GM19193 (cell line): Measurements from ENCODE around the gene HK1.

ENCODE experiments used
- POLR2A ChIP-seq: IDR thresholded peaks from 4 replicates; pipeline ENCODE4 v1.6.1; 2011; ENCODE audit not compliant: insufficient read depth, insufficient read length; ENCODE audit errors: extremely low read depth

Gene HK1

DNA sequence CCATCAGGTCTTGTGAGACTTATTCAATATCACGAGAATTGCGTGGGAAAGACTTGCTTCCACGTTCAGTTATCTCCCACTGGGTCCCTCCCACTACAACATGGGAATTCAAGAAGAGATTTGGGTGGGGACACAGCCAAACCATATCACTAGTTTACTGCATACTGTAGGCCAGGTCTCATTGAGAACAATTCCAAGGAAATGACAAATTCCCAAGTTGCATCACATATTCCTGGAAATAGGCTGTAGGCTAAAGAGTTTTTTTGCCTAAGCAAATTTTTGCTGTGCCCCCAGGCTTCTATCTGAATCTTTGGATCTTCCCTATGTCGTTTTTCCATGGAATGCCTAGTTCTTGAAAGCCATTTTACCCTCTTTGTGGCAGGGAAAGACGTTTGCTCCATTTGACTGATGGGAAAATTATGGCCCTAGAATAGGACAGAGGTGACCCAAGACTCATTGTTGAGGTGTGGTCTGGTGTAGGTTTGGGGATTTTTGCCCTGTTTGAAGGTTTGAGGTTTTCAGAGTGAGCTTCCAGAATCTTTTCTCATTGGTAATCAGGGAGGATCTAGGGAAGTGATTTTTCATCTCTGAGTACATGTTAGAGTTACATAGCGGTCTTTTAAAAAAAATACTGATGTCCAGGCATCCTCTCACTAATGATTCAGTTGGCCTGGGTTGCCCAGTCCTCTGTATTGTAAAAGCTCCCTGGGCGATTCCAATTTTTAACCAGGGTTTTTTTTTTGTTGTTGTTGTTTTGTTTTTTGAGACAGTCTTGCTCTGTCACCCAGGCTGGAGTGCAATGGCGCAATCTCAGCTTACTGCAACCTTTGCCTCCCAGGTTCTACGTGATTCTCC lies 94.1 kb downstream of the HK1 start:
- no peak for TF ChIP-seq POLR2A

DNA sequence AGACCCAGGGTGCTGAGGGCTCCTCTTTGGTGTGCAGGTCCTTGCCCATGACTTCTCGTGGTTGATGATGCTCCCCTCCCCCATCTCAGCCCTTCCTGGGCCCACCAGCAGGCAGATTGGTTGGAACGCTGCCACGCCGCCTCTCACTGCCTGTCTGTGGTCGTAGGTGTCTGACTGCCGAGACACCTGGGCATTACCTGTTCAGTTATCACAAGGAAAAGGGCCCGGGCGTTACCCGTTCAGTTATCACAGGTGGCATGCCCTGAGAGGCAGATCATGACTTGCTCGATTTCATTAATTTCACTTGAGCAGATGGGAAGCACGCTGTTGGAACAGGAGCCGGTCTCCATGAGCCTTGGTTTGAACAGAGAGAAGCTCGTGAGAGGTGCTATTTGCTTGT lies 95.9 kb downstream of the HK1 start:
- no peak for TF ChIP-seq POLR2A

DNA sequence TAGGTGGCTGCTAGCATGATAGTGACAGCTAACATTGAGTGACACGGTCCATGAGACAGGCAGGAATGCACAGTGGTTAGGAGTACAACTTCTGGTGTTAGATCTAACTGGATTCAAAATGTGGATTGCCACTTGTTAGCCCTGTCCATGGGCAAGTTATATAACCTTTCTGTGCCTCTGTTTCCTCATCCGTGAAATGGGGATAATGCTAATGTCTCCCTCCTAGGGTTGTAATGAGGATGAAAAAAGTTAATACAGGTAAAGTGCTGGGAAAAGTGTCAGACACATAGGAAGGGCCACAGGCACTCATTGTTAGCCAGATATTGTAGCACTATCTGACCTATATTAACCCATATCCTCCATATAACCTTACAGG lies 96.6 kb downstream of the HK1 start:
- TF ChIP-seq POLR2A: no peak

DNA sequence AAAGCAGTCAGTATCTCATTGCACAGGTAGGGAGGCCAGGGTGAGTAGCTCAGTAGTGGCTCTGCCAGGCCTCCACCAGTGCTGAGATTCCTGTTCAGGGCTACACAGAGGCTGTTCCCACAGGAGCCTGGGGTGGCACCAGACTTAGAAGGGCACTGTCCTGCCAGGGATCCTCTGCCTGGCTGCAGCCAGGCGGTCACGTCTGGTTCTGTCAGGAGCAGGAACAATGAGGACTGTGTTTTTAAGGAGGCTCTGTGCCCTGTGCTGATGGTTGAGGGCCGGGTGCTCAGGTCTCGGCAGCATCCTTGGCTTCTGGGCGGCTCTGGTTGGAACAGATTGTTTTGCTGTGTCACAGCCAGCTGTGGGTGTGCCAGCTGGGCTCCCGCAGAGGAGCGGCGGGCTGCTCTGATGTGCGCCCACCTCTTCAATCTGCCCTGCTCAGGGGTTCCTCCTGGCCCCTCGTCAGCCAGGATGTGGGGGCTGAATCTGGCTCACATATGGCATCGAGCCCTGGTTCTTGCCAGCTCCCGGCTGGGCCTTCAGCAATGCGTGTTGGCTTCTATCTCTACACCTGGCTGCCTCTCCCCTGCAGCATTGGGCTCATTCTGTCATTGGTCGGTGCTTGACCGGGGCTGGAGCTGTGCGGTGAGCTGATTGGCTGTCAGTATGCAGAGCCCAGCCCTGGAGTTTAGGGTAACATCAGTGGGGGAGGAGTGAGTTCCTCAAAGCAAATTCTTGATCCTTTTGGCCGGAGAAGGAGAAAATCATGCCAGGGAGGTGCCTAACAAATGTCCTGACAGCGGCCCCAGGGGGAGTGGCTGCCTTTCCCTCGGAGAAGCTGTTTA lies 97.2 kb downstream of the HK1 start:
- no peak for TF ChIP-seq POLR2A

DNA sequence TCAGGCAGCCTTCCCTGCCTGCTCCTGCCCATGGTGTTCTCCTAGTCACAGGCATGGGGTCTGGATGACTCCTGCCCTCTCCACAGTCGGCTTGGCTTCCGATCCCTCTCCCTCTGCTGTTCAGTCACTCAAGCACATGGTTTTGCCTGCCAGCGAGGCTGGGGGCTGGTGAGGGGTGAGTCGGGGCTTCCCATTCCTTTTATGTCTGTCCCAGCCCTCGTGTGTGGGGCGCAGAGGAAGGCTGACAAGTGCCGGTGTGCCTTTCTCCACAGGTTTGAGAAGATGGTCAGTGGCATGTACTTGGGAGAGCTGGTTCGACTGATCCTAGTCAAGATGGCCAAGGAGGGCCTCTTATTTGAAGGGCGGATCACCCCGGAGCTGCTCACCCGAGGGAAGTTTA lies 98.4 kb downstream of the HK1 start:
- TF ChIP-seq POLR2A: no peak

DNA sequence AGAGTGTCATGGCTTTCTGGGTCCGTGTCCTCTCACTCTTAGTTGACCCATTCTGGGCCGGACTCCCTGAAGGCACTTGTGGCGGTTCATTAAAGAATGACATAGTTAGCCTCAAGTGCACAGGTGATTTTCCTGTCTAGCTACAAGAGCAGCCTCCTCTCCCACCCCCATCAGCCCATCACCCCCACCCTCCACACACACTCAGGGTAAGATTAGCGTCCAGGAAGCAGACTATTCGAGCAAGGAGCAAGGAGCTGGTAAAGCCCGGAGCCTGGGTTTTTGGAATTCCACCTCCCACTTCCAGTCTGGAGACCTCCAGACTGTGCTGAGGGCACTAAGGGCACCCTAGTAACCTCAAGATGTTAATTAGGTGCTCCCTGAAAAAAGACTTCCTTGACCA lies 98.9 kb downstream of the HK1 start:
- TF ChIP-seq POLR2A: no peak

DNA sequence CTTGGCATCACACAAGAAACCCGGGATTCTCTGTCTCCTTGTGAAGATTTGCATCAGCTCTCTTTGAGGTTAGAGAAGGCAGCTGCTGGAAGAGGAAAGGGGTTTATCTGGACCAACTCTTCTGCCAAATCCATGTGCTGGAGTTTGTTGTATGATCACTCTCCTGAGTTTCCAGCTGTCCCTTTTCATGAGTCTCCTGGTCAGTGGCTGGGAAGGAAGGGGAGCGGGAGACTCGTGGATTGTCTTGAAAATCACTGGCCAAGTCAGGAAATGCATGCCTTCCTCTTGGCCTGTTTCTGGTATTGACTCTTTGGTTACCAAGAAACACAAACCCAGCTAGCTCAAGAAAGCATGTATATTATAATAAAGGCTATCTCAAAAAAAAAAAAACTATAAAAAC lies 99.6 kb downstream of the HK1 start:
- no peak for TF ChIP-seq POLR2A

DNA sequence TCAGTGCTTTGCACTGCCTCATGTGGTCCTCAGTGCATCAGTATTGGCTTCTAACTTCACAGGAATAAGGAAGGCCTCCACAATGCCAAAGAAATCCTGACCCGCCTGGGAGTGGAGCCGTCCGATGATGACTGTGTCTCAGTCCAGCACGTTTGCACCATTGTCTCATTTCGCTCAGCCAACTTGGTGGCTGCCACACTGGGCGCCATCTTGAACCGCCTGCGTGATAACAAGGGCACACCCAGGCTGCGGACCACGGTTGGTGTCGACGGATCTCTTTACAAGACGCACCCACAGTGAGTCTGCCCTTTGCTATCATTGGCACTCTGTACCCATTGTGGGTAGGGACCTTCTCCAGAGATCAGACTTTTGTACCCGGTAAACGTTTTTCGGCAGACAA lies 101.5 kb downstream of the HK1 start:
- TF ChIP-seq POLR2A: no peak

DNA sequence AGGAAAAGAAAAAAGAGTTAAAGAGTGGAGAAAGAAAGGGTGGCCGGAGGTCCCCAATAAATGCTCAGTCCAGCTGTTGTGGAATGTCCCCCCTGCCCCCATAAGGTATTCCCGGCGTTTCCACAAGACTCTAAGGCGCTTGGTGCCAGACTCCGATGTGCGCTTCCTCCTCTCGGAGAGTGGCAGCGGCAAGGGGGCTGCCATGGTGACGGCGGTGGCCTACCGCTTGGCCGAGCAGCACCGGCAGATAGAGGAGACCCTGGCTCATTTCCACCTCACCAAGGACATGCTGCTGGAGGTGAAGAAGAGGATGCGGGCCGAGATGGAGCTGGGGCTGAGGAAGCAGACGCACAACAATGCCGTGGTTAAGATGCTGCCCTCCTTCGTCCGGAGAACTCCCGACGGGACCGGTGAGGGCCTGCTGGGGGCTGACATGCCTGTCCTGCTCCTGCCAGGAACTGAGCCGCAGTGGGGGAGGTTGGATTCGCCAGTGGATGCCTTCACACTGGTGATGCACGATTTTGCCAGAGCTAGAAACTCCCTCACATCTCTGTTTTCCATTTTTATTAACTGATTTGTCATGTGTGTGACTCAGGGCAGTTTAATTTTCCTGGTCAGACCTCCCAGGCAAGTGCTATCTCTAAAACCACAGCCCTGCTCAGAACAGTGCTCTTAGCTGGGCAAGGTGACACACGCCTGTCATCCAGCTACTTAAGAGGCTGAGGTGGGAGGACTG lies 104.3 kb downstream of the HK1 start:
- TF ChIP-seq POLR2A: no peak

DNA sequence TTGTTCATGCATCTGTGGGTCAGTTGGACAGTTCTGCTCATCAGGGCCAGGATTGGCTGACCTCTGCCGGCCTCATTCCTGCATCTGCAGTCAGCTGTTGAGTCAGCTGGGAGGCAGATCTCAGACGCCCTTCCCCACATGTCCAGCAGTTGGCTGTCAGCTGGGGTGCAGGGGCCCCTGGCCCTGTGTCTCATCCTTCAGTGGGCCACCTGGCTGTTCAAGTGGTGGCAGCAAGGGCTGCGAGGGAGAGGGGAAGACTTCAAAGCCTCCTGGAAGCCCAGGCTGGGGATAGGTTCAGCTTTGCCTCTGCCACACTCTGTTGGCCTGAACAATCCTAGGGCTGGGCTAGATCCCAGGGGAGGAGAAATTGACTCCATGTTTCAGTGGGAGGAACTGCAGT lies 105.3 kb downstream of the HK1 start:
- no peak for TF ChIP-seq POLR2A

DNA sequence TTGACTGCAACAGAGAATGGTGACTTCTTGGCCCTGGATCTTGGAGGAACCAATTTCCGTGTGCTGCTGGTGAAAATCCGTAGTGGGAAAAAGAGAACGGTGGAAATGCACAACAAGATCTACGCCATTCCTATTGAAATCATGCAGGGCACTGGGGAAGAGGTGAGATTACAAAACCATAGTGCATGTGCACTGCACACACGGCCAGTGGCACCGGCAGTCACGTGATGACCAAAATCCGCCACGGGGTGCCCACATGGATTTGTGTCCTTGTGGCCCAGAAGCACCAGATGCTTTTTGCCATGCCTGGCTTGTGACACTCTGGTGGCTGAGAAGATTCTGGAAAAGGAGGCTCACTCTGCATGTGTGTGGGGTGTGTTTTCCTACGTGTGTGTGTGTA lies 106.0 kb downstream of the HK1 start:
- TF ChIP-seq POLR2A: no peak

DNA sequence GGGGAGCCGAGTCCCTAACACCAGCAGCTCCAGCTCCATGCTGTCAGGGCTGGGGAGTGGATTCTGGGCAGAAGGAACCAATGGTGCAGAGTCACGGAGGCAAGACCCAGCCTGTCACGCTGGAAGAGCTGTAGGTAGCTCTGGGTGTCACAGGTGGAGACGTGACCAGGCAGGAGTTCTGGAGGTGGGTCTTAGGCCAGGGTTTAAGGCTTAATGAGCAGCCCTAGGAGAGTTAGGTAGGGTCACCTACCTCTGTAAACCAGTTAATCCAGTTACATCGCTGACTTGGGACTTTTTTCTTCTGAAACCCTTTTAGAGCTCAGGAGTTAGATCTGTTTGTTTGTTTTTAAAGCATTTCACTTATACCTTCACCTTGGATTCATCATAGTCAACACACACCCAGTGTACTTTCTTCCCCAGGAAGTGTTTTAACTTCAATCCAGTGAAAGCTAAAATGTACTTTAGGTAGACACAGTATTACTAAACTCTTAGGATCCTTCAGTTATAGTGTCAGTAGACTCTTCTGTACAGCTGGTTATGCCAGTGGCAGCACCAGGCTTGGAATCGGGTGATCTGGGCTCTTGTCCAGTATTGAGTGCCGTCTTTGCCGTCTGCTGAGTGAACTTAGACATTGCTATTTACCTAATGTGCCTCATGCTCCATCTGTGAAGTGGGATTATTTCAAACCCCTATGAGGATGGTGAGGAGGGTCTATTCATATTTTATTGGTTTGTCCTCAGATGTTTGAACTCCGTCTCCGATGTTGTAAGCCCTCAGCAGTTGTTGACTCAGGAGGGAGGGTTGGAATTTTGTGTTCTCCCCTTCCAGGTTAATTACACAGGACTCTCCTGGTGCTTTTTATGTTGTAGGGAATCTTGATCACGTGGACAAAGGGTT lies 107.4 kb downstream of the HK1 start:
- no peak for TF ChIP-seq POLR2A

DNA sequence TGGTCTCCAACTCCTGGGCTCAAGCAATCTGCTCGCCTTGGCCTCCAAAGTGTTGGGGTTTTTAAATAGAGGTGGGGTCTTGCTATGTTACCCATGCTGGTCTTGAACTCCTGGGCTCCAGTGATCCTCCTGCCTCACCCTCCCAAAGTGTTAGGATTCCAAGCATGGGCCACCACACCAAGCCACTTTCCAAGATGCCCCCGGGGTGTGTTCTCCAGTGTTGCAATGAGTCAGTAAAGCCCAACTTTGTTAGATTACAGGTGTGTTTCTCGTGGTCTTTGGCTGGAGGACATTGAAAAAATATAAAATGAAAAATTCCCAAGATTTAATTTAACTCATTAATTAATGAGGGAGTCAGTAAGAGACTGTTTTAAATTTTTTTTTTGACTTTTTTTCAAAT lies 109.2 kb downstream of the HK1 start:
- TF ChIP-seq POLR2A: no peak

DNA sequence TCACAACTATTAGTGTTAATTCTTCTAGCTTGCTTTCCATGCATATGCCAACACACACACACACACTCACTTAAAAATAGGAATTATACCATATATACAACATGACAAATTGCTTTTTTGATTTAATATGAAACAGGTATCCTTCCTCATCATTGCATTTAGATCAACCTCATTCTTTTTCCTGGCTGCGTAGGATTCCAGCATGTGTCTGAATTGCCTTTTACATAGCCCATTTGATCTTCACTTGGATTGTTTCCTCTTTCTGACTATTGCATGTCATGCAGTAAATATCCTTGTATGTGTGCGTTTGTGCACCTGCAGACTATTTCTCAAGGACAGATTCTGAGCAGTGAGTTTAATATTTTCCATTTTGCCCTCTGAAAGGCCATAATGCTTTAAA lies 110.2 kb downstream of the HK1 start:
- no peak for TF ChIP-seq POLR2A
